ENCODE results near the gene SEC62.
"Not testable (repeated sequence)": the region's sequence is repeated elsewhere in the genome, so short reads cannot be mapped to it uniquely, and the experiment has no call there.

The SEC62 gene

DNA sequence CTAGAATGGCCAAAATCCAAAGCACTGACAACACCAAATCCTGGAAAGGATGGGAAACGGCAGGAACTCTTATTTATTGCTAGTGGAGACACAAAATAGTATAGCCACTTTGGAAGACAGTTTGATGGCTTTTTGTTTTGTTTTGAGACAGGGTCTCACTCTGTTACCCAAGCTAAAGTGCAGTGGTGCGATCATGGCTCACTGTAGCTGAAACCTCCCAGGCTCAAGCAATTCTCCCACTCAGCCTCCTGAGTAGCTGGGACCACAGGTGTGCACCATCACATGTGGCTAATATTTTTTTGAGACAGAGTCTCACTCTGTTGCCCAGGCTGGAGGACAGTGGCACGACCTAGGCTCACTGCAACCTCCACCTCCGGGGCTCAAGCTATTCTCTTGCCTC is 43.9 kb downstream of the SEC62 start:
- DNase-seq (ENCODE audit: extremely low read depth, low read depth): no peak
- H3K4me3 ChIP-seq (replicated peaks; ENCODE audit: low read depth, low read length): no peak overlapping the region
- TF ChIP-seq, protein P1, sequence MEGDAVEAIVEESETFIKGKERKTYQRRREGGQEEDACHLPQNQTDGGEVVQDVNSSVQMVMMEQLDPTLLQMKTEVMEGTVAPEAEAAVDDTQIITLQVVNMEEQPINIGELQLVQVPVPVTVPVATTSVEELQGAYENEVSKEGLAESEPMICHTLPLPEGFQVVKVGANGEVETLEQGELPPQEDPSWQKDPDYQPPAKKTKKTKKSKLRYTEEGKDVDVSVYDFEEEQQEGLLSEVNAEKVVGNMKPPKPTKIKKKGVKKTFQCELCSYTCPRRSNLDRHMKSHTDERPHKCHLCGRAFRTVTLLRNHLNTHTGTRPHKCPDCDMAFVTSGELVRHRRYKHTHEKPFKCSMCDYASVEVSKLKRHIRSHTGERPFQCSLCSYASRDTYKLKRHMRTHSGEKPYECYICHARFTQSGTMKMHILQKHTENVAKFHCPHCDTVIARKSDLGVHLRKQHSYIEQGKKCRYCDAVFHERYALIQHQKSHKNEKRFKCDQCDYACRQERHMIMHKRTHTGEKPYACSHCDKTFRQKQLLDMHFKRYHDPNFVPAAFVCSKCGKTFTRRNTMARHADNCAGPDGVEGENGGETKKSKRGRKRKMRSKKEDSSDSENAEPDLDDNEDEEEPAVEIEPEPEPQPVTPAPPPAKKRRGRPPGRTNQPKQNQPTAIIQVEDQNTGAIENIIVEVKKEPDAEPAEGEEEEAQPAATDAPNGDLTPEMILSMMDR (IDR thresholded peaks at IDR 0.05; ENCODE audit: low read depth, low read length, missing control alignments): no peak

DNA sequence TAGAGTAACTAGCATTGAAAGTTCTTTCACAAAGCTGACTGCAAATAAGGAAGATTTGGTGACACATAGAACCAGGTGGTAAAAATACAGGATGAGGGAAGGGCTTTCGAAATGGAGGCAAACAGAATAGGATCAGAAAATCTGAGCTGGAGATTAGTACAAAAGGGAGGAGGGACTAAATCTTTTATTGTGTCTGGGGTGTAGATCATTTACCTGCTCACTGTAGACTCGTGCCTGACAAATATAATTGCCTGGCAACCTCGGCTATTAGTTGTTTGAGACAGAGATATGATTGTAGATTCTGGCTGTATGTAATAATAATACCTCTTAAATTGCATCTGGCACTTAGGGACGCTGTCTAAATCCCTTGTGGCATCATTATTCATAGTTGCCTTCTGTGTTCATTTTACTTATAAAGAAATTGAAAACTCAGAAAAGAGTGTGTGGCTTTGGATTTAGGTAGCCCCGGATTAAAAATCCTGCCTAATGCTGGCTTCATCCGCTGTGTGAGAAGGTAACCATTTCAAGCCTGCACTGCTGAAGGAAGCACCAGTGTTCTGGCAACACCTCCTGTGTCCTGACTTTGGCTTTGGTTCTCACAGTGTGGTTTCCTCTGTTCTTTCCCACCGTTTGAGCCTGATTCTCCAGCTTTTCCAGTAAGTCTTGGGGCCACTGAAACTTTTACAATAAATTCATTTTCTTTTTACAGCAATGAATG is 46.2 kb downstream of the SEC62 start:
- no peak for DNase-seq (ENCODE audit: extremely low read depth, low read depth)
- TF ChIP-seq, protein P1 (IDR thresholded peaks at IDR 0.05; ENCODE audit: low read depth, low read length, missing control alignments): no peak
- H3K4me3 ChIP-seq (replicated peaks; ENCODE audit: low read depth, low read length): no peak overlapping the region

DNA sequence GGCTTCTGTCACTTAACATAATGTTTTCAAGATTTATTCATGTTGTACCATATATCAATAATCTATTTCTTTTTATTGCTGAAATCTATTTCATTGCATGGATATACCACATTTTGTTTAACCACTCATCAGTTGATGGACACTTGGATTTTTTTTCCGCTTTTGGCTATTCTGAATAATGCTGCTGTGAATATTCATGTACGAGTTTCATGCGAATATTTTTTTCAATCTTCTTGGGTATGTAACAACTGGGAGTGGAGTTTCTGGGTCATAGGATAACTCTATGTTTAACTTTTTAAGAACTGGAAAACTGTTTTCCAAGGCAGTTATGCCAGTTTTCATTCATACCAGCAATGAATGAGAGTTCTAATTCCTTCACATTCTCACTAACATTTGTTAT is 49.5 kb downstream of the SEC62 start:
- TF ChIP-seq, protein P1 (IDR thresholded peaks at IDR 0.05; ENCODE audit: low read depth, low read length, missing control alignments): no peak
- no peak overlapping the region for H3K4me3 ChIP-seq (replicated peaks; ENCODE audit: low read depth, low read length)

DNA sequence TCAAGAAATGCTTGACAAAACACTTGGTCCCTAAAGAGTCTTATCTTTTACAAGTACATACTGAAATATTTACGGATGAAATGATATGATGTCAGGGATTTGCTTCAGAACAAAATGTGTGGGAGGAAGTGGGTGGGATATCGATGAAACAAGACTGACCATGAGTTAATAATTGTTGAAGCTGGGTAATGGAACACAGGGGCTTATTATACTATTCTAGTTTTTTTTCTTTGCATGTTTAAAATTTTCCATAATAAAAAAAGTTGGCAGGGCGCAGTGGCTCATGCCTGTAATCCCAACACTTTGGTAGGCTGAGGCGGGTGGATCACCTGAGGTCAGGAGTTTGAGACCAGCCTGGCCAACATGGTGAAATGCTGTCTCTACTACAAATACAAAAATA is 52.7 kb downstream of the SEC62 start:
- H3K4me3 ChIP-seq (replicated peaks; ENCODE audit: low read depth, low read length); DNase-seq (ENCODE audit: extremely low read depth, low read depth): not testable (repeated sequence)

More for the DNA sequence above, 49.5 kb downstream of the SEC62 start:
- DNase-seq (ENCODE audit: extremely low read depth, low read depth): no peak

DNA sequence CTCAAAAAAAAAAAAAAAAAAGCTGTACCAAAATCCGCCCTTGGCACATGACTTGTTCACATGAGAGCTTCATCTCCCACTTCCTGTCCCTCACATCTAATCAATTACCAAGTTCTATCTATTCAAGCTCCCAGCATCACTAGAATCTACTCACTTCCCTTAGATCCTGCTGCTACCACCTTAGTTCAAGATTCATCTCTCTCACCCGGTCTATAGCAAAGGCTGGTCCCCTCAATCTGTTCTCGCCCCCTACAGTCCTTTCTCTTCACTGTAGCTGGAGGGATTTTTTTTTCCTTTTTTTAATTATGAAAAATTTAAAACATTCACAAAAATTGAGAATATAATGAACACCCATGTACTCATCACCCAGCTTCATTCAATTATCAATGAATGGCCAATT is 54.5 kb downstream of the SEC62 start:
- H3K4me3 ChIP-seq (replicated peaks; ENCODE audit: low read depth, low read length): no peak overlapping the region
- DNase-seq (ENCODE audit: extremely low read depth, low read depth): no peak
- TF ChIP-seq, protein P1 (IDR thresholded peaks at IDR 0.05; ENCODE audit: low read depth, low read length, missing control alignments): peak; percentile 7

DNA sequence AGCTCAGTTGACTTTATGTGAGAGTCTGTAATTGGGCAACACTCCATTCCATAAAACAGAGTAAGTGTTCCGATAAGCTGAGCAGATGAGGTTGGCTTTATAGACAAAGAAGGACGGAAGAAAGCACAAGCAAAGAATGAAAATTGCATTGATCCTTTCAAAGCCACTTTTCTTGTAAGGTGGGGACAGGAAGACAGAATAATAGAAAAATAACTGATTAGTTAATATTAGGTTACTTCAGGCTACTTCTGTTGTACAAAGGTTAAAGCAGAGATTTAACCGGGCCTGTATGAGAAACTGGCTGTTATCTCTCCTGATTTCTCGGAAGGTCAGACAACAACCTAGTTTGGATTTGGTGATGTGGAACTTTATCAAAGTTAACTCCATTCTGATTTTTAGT is 55.7 kb downstream of the SEC62 start:
- no peak overlapping the region for H3K4me3 ChIP-seq (replicated peaks; ENCODE audit: low read depth, low read length)
- TF ChIP-seq, protein P1 (IDR thresholded peaks at IDR 0.05; ENCODE audit: low read depth, low read length, missing control alignments): no peak
- no peak for DNase-seq (ENCODE audit: extremely low read depth, low read depth)

DNA sequence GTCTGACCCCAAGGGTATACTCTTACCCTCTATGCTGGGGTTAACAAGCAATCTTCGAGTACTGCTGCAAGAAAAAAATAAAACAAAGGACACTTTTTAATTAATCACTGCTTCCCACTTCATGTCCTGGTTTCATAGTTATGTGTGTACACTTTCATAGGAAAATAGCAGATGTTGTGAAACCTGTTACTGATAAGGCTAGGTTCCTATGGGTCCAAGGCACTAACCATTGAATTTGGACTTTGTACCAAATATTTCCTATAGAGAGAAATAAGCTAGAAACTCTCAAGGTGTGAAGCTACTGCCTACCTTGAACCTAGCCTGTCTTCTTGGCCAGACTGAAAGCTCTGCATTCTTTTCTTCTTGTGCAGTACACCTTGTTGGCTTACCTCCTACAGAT is 56.6 kb downstream of the SEC62 start:
- DNase-seq (ENCODE audit: extremely low read depth, low read depth): no peak
- no peak overlapping the region for H3K4me3 ChIP-seq (replicated peaks; ENCODE audit: low read depth, low read length)
- TF ChIP-seq, protein P1 (IDR thresholded peaks at IDR 0.05; ENCODE audit: low read depth, low read length, missing control alignments): no peak
